HUES6 (cell line): ENCODE results near the gene POLK.
"Not testable (repeated sequence)": the region's sequence is repeated elsewhere in the genome, so short reads cannot be mapped to it uniquely, and the experiment has no call there.

ENCODE experiments used
- H3K27ac ChIP-seq: 2 replicates; pipeline ENCODE4 v1.7.0; 2013; ENCODE audit warnings: low read depth, mild to moderate bottlenecking, low read length, inconsistent platforms
- H3K27me3 ChIP-seq: 2 replicates; pipeline ENCODE4 v1.6.1; 2013; ENCODE audit warnings: low read length; ENCODE audit not compliant: control insufficient read depth, insufficient read depth
- H3K36me3 ChIP-seq: 2 replicates; pipeline ENCODE4 v1.6.1; 2013; ENCODE audit warnings: low read length; ENCODE audit not compliant: control insufficient read depth, insufficient read depth
- H3K4me1 ChIP-seq: 2 replicates; pipeline ENCODE4 v1.6.1; 2013; ENCODE audit warnings: low read length; ENCODE audit not compliant: control insufficient read depth, insufficient read depth
- H3K4me3 ChIP-seq: 2 replicates; pipeline ENCODE4 v1.5.1; 2013; ENCODE audit warnings: low read depth, low read length
- H3K9ac ChIP-seq: one replicate; pipeline ENCODE4 v1.6.1; 2013; ENCODE audit warnings: mild to moderate bottlenecking, low read length
- H3K9me3 ChIP-seq: 2 replicates; pipeline ENCODE4 v1.6.1; 2013; ENCODE audit warnings: low read depth, low read length; ENCODE audit not compliant: control insufficient read depth, insufficient read depth

POLK gene

GRCh38 chr5:75524071-75524470 is 12.4 kb downstream of the POLK start:
- Histone ChIP-seq H3K4me1 (0 out of 2 replicates have a peak, but pooled peaks cover 4% of the 10 kb centered on the region), H3K27ac (no peak overlapping the region), H3K9me3 (peaks cover 25% of the 10 kb centered on the region), H3K36me3 (no peaks in the 10 kb centered on the region; the same call in 1 of the 2 replicates), H3K4me3 (no peak overlapping the region), H3K27me3 (no peaks in the 10 kb centered on the region), H3K9ac (no peak overlapping the region)

- H3K9me3 ChIP-seq: peaks cover 23% of the 10 kb centered on the region
- no peak overlapping the region for H3K9ac ChIP-seq
- H3K36me3 ChIP-seq: no peaks in the 10 kb centered on the region; the same call in 1 of the 2 replicates
- H3K27me3 ChIP-seq: no peaks in the 10 kb centered on the region
- no peak overlapping the region for H3K27ac ChIP-seq
- 0 out of 2 replicates have a peak, but pooled peaks cover 4% of the 10 kb centered on the region for H3K4me1 ChIP-seq
- no peak overlapping the region for H3K4me3 ChIP-seq
Measured at GRCh38 chr5:75524591-75524990, 12.9 kb downstream of the POLK start.

DNA sequence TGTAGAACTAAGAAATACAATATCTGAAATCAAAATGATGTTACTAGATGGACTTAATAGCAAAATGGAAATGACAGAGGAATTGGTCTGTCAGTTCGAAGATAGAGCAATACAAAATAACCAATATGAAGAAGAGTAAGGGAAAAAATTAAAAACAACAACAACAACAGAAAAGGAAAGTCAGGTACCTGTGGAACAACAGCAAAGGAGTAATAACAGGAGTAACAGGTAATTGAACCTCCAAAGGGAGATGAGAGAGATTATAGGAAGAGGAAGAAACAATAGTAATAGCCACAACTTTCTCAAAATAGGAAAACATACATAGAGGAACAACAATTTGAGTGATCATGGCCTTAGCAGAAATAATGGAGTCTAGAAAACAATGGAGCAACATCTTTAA is 13.7 kb downstream of the POLK start:
- Histone ChIP-seq H3K27me3 (no peaks in the 10 kb centered on the region), H3K27ac (no peak overlapping the region), H3K9ac (no peak overlapping the region), H3K4me1 (0 out of 2 replicates have a peak, but pooled peaks cover 4% of the 10 kb centered on the region), H3K9me3 (peaks cover 18% of the 10 kb centered on the region), H3K36me3 (no peaks in the 10 kb centered on the region; the same call in 1 of the 2 replicates), H3K4me3 (no peak overlapping the region)

DNA sequence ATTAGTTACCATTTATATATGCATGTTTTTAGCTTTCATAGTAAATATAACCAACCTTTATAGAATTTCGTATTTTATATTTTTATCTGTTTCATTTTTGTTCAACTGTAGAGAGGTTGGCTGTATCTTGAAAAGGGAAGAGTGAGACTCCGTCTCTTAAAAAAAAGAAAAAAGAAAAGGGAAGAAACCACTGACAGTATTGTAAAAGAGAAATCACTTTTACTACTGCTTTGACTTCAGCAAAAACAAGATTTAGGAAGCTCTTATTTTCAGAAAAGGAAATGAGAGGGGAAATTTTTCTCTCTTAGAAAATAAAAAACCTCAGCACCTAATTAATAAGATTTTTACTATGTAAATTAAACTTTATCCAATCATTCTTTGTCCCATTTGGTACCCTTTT is 14.4 kb downstream of the POLK start:
- Histone ChIP-seq H3K27ac (no peak overlapping the region), H3K4me1 (0 out of 2 replicates have a peak, but pooled peaks cover 4% of the 10 kb centered on the region)

GRCh38 chr5:75529185-75529584 is 17.5 kb downstream of the POLK start:
- no peaks in the 10 kb centered on the region for H3K4me1 ChIP-seq
- no peak overlapping the region for H3K9ac ChIP-seq
- no peak overlapping the region for H3K27ac ChIP-seq
- H3K36me3 ChIP-seq: no peaks in the 10 kb centered on the region
- no peaks in the 10 kb centered on the region for H3K27me3 ChIP-seq
- H3K9me3 ChIP-seq: peaks cover under 1% of the 10 kb centered on the region; the same call in 1 of the 2 replicates
- no peak overlapping the region for H3K4me3 ChIP-seq

More for the DNA sequence above, 14.4 kb downstream of the POLK start:
- H3K27me3 ChIP-seq: no peaks in the 10 kb centered on the region
- no peaks in the 10 kb centered on the region for H3K36me3 ChIP-seq
- no peak overlapping the region for H3K9ac ChIP-seq
- no peak overlapping the region for H3K4me3 ChIP-seq
- H3K9me3 ChIP-seq: peaks cover 10% of the 10 kb centered on the region

DNA sequence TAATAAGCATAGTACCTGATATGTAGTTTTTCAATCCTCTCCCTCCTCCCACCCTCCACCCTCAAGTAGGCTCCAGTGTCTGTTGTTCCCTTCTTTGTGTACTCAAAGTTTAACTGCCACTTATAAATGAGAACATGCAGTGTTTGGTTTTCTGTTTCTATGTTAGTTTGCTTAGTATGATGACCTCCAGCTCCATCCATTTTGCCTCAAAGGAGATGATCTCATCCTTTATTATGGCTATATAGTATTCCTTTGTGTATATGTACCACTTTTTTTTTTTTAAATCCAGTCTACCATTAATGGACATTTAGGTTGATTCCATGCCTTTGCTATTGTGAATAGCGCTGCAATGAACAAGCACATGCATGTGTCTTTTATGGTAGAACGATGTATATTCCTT is 20.5 kb downstream of the POLK start:
- Histone ChIP-seq H3K9ac (no peak overlapping the region), H3K27me3 (no peaks in the 10 kb centered on the region), H3K4me3 (no peak overlapping the region), H3K27ac (no peak overlapping the region), H3K4me1 (peaks cover 10% of the 10 kb centered on the region; the same call in 1 of the 2 replicates), H3K9me3 (peaks cover 11% of the 10 kb centered on the region), H3K36me3 (no peaks in the 10 kb centered on the region)

- H3K27me3 ChIP-seq, H3K4me3 ChIP-seq, H3K27ac ChIP-seq, H3K9ac ChIP-seq, H3K36me3 ChIP-seq: not testable (repeated sequence)
- peaks cover 11% of the 10 kb centered on the region for H3K9me3 ChIP-seq
- H3K4me1 ChIP-seq: peaks cover 12% of the 10 kb centered on the region; the same call in 1 of the 2 replicates
Measured at GRCh38 chr5:75533716-75534115, 22.0 kb downstream of the POLK start.

GRCh38 chr5:75534734-75535133 is 23.0 kb downstream of the POLK start:
- Histone ChIP-seq H3K27me3 (no peaks in the 10 kb centered on the region), H3K27ac (no peak overlapping the region), H3K9ac (no peak overlapping the region), H3K4me3 (no peak overlapping the region), H3K9me3 (peaks cover 11% of the 10 kb centered on the region), H3K36me3 (no peaks in the 10 kb centered on the region), H3K4me1 (peaks cover 12% of the 10 kb centered on the region; the same call in 1 of the 2 replicates)

GRCh38 chr5:75536147-75536546 is 24.5 kb downstream of the POLK start:
- Histone ChIP-seq H3K4me3 (no peak overlapping the region), H3K9ac (no peak overlapping the region), H3K27ac (no peak overlapping the region), H3K9me3 (peaks cover 11% of the 10 kb centered on the region), H3K36me3 (no peaks in the 10 kb centered on the region), H3K27me3 (no peaks in the 10 kb centered on the region), H3K4me1 (peaks cover 12% of the 10 kb centered on the region; the same call in 1 of the 2 replicates)

DNA sequence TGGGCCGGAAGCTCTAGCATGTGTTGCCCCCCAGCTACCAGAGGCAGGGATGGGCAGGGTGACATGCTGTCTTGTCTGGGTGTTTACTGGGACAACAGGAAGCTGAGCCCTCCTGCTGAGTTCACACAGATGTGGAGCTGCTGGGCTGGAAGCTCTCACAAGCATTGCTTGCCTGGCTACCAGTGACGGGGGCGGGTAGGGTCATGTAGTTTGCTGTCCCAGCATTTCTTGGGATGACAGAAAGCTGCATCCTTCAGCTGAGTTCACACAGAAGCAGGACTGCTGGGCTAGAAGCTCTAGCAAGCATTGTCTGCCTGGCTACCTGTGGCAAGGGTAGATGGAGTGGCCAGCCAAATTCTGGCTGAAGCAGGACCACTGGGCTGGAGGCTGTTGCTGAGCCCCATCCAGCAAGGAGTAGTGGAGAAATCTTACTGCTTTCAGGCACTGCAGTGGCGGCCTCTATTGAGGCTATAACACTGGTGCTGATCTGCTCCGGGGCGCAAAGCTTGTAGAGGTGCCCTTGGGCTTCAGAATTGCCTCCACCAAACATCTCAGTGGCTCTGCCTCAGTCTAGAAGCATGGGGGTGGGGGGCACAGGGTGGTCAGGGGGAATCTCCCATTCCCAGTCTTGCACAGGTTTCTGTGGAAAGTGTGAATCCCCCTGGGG is 25.1 kb downstream of the POLK start:
- Histone ChIP-seq H3K27ac (no peak overlapping the region), H3K4me3 (no peak overlapping the region), H3K36me3 (no peaks in the 10 kb centered on the region), H3K27me3 (no peaks in the 10 kb centered on the region), H3K9me3 (peaks cover 11% of the 10 kb centered on the region), H3K9ac (no peak overlapping the region), H3K4me1 (peaks cover 12% of the 10 kb centered on the region; the same call in 1 of the 2 replicates)

GRCh38 chr5:75538211-75538610 is 26.5 kb downstream of the POLK start:
- Histone ChIP-seq H3K4me1 (peaks cover 12% of the 10 kb centered on the region; the same call in 1 of the 2 replicates), H3K9me3 (peaks cover 11% of the 10 kb centered on the region), H3K9ac (no peak overlapping the region), H3K36me3 (no peaks in the 10 kb centered on the region), H3K27ac (no peak overlapping the region), H3K4me3 (no peak overlapping the region), H3K27me3 (no peaks in the 10 kb centered on the region)
